ENCODE results near the gene DNMBP. TPM values are rescaled to one million over a fixed set of nuclear protein-coding genes. Genes with fewer than 3 reads are reported as not detected.

Gene DNMBP
- total and polyA plus RNA-seq, 2 donors (not counting 3 experiments of a cell fraction or from before 2014, with no cell fraction given) = 32.0 to 53.4 TPM

- Histone ChIP-seq H3K4me3 (replicated peaks in 1 of 3; ENCODE audit: insufficient read depth in 1 of 3, low read depth in 1 of 3, low read length in 3 of 3) (no peak overlapping the region), H3K4me2 (ENCODE audit: insufficient read depth, low read length) (no peak overlapping the region), H3K27me3 (ENCODE audit: control insufficient read depth in 2 of 2, insufficient read depth in 2 of 2, low read length in 2 of 2) (no peaks in the 10 kb centered on the region), H3K36me3 (ENCODE audit: control insufficient read depth in 2 of 2, extremely low read depth in 1 of 2, insufficient read depth in 2 of 2, low read length in 2 of 2) (no peaks in the 10 kb centered on the region), H3K9me1 (replicated peaks; ENCODE audit: control insufficient read depth, extremely low read depth, insufficient read depth, low read length) (no peaks in the 10 kb centered on the region), H4K20me1 (replicated peaks; ENCODE audit: control insufficient read depth, extremely low read depth, insufficient read depth, low read length) (no peaks in the 10 kb centered on the region), H3K9me3 (replicated peaks; ENCODE audit: control insufficient read depth, insufficient read depth, low read length) (no peaks in the 10 kb centered on the region), H3K79me2 (ENCODE audit: control insufficient read depth, insufficient read depth, low read length) (no peaks in the 10 kb centered on the region), H3K27ac (ENCODE audit: insufficient read depth, low read depth, low read length) (no peak overlapping the region), H3K9ac (replicated peaks; ENCODE audit: extremely low read depth, insufficient read depth, low read length) (no peak overlapping the region), H2AFZ (ENCODE audit: low read depth, low read length) (no peak overlapping the region), H3K4me1 (ENCODE audit: control insufficient read depth, extremely low read depth, insufficient read depth, low read length) (no peaks in the 10 kb centered on the region)
- FAIRE-seq (no peak), DNase-seq (ENCODE audit: low read depth, low spot score) (no peak)
- TF ChIP-seq FOS (IDR thresholded peaks at IDR 0.05; ENCODE audit: borderline replicate concordance, insufficient read depth, low read length) (no peak), CTCF (IDR thresholded peaks at IDR 0.05; ENCODE audit: extremely low read depth in 1 of 2, insufficient read depth in 1 of 2, low read depth in 1 of 2, low read length in 2 of 2) (no peak), MYC (IDR thresholded peaks at IDR 0.05; ENCODE audit: low read depth, low read length) (no peak), EZH2 (IDR thresholded peaks at IDR 0.05; ENCODE audit: borderline replicate concordance, low read depth, low read length, severe bottlenecking) (no peak), POLR2AphosphoS5 (IDR thresholded peaks at IDR 0.05; ENCODE audit: insufficient read depth, low read depth, low read length) (no peak), JUN (IDR thresholded peaks at IDR 0.05; ENCODE audit: borderline replicate concordance, insufficient read depth, insufficient read length, low read depth) (no peak), POLR2A (IDR thresholded peaks at IDR 0.05; ENCODE audit: low read depth, low read length) (no peak), MAX (IDR thresholded peaks at IDR 0.05; ENCODE audit: insufficient read depth, insufficient read length) (no peak), GATA2 (IDR thresholded peaks at IDR 0.05; ENCODE audit: insufficient read depth, insufficient read length, low read depth, low read length) (no peak)
- dilution Hi-C loops (cut with MboI; ENCODE audit: extremely low pct_ligation_motif_present, low sequenced_read_pairs) (no loop called here), intact Hi-C loops (cut with micrococcal nuclease) (no loop called here)
- BruUV-seq (replicated peaks) = no TSS peak
- ChIA-PET POLR2A (no interaction called here), CTCF (interaction anchor here (2.7 kb wide), 1 partner anchor 9 kb away, joined by 8 read pairs; no protein-coding TSS in a partner anchor)
Observed at GRCh38 chr10:99836711-99837110, 173.0 kb downstream of the DNMBP start.

Data from endothelial cell of umbilical vein (primary cell).